HG03460 (cell line): ENCODE data around the gene PHACTR4.
"Not testable (repeated sequence)": the region's sequence is repeated elsewhere in the genome, so short reads cannot be mapped to it uniquely, and the experiment has no call there.

Experiments
- ATAC-seq: cut with Tn5 transposase; IDR thresholded peaks from one replicate; pipeline ENCODE4 v1.9.1; 2021; ENCODE audit not compliant: unreplicated experiment

PHACTR4 gene

GRCh38 chr1:28428012-28428411 lies 58.5 kb downstream of the PHACTR4 start:
- no peak for ATAC-seq

- ATAC-seq = no peak
Measured at GRCh38 chr1:28428990-28429520, 59.5 kb downstream of the PHACTR4 start.

GRCh38 chr1:28436211-28436769 lies 66.8 kb downstream of the PHACTR4 start:
- ATAC-seq = no peak

- ATAC-seq = no peak
Measured at GRCh38 chr1:28437264-28437923, 67.9 kb downstream of the PHACTR4 start.

GRCh38 chr1:28437924-28438699 lies 68.6 kb downstream of the PHACTR4 start:
- peak; percentile 49 for ATAC-seq

- no peak for ATAC-seq
Measured at GRCh38 chr1:28439320-28439719, 69.8 kb downstream of the PHACTR4 start.

- no peak for ATAC-seq
Measured at GRCh38 chr1:28441674-28442073, 72.1 kb downstream of the PHACTR4 start.

- no peak for ATAC-seq
Measured at GRCh38 chr1:28443550-28443949, 74.0 kb downstream of the PHACTR4 start.

- no peak for ATAC-seq
Measured at GRCh38 chr1:28447679-28448078, 78.1 kb downstream of the PHACTR4 start.

GRCh38 chr1:28448094-28448611 lies 78.6 kb downstream of the PHACTR4 start:
- not testable (repeated sequence) for ATAC-seq

GRCh38 chr1:28449904-28450303 lies 80.4 kb downstream of the PHACTR4 start:
- no peak for ATAC-seq

- no peak for ATAC-seq
Measured at GRCh38 chr1:28450561-28450960, 81.0 kb downstream of the PHACTR4 start.

GRCh38 chr1:28451011-28451410 lies 81.5 kb downstream of the PHACTR4 start:
- no peak for ATAC-seq

- no peak for ATAC-seq
Measured at GRCh38 chr1:28456078-28456477, 86.5 kb downstream of the PHACTR4 start.

- ATAC-seq = no peak
Measured at GRCh38 chr1:28457678-28458077, 88.1 kb downstream of the PHACTR4 start.

GRCh38 chr1:28458237-28459228 lies 89.0 kb downstream of the PHACTR4 start:
- ATAC-seq = no peak

GRCh38 chr1:28466226-28466778 lies 96.8 kb downstream of the PHACTR4 start:
- ATAC-seq = no peak

GRCh38 chr1:28470146-28470545 lies 100.6 kb downstream of the PHACTR4 start:
- ATAC-seq = no peak

- ATAC-seq = not testable (repeated sequence)
Measured at GRCh38 chr1:28479497-28479896, 110.0 kb downstream of the PHACTR4 start.

- no peak for ATAC-seq
Measured at GRCh38 chr1:28480308-28480707, 110.8 kb downstream of the PHACTR4 start.
